ENCODE measurements around the gene MEP1A. TPM values are rescaled to one million over a fixed set of nuclear protein-coding genes. Genes with fewer than 3 reads are reported as not detected.

Gene MEP1A
- total and polyA plus RNA-seq, 2 experiments from 2014 or later = not detected

DNA sequence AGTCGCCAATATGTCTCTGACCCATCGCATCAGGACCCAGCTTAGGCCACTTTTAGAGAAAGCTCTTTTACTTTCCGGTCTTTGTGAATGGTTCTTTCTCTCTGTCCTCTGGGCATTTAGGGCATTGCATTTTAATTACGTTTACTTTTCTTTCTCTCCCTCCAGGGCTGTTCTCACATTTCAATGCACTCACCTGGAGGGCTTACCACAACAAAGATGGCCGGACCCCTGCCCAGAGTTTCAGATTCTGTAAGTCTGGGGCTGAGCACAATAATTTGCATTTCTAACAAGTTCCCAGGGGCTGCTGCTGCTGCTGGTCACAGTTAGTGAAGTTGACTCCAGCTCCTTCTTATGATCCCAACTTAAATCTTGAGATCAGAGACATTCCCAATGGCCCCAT is 43.5 kb upstream of the MEP1A start:
- TF ChIP-seq, protein P1, sequence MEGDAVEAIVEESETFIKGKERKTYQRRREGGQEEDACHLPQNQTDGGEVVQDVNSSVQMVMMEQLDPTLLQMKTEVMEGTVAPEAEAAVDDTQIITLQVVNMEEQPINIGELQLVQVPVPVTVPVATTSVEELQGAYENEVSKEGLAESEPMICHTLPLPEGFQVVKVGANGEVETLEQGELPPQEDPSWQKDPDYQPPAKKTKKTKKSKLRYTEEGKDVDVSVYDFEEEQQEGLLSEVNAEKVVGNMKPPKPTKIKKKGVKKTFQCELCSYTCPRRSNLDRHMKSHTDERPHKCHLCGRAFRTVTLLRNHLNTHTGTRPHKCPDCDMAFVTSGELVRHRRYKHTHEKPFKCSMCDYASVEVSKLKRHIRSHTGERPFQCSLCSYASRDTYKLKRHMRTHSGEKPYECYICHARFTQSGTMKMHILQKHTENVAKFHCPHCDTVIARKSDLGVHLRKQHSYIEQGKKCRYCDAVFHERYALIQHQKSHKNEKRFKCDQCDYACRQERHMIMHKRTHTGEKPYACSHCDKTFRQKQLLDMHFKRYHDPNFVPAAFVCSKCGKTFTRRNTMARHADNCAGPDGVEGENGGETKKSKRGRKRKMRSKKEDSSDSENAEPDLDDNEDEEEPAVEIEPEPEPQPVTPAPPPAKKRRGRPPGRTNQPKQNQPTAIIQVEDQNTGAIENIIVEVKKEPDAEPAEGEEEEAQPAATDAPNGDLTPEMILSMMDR (IDR thresholded peaks at IDR 0.05; ENCODE audit: low read depth, low read length) = no peak
- Histone ChIP-seq H3K27me3 (peaks cover 14% of the 10 kb centered on the region), H3K36me3 (no peaks in the 10 kb centered on the region), H3K9me3 (ENCODE audit: low read depth) (no peaks in the 10 kb centered on the region), H3K4me3 (no peak overlapping the region), H3K4me1 (ENCODE audit: low read depth) (no peaks in the 10 kb centered on the region), H3K27ac (no peak overlapping the region)
- no peak for DNase-seq (ENCODE audit: low read depth in 1 of 2, low spot score in 1 of 2)

DNA sequence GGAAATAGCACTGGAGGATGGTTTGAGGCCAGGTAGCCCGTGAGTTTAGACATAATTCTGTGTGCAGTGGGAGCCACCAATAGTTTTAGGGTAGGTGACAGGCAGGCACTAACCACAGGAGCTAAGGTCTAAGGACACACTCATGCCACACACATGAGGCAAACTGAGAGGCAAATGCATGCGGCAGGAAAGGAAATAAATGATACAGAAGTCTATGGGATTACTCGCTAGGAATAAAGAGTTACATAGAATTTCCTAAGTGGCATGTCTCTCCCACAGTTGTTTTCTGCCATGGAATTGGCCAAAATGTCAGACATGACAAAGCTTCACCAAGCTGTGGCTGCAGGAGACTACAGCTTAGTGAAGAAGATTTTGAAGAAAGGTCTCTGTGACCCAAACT is 41.5 kb upstream of the MEP1A start:
- TF ChIP-seq, protein P1 (IDR thresholded peaks at IDR 0.05; ENCODE audit: low read depth, low read length) = no peak
- no peak for DNase-seq (ENCODE audit: low read depth in 1 of 2, low spot score in 1 of 2)
- Histone ChIP-seq H3K36me3 (no peaks in the 10 kb centered on the region), H3K27me3 (peaks cover 4% of the 10 kb centered on the region), H3K4me1 (ENCODE audit: low read depth) (peaks cover 7% of the 10 kb centered on the region), H3K27ac (no peak overlapping the region), H3K4me3 (no peak overlapping the region), H3K9me3 (ENCODE audit: low read depth) (no peaks in the 10 kb centered on the region)

DNA sequence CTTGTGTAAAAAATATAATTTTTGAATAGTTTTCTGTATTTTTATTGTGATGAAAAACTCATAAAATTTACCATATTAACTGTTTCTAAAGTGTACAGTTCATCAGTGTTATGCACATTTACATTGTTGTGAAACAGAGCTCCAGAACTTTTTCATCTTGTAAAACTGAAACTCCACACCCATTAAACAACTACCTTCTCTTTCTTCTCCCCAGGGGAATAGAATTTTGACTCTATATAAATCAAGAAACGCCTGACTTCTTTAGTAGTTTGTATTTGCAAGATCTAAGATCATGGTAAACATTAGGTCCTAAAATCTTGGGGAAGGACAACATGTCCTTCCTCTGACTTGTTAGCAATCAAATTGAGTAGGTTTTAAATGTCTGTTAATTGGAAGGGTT is 37.3 kb upstream of the MEP1A start:
- H3K4me3 ChIP-seq = no peak overlapping the region
- TF ChIP-seq, protein P1 (IDR thresholded peaks at IDR 0.05; ENCODE audit: low read depth, low read length) = no peak

DNA sequence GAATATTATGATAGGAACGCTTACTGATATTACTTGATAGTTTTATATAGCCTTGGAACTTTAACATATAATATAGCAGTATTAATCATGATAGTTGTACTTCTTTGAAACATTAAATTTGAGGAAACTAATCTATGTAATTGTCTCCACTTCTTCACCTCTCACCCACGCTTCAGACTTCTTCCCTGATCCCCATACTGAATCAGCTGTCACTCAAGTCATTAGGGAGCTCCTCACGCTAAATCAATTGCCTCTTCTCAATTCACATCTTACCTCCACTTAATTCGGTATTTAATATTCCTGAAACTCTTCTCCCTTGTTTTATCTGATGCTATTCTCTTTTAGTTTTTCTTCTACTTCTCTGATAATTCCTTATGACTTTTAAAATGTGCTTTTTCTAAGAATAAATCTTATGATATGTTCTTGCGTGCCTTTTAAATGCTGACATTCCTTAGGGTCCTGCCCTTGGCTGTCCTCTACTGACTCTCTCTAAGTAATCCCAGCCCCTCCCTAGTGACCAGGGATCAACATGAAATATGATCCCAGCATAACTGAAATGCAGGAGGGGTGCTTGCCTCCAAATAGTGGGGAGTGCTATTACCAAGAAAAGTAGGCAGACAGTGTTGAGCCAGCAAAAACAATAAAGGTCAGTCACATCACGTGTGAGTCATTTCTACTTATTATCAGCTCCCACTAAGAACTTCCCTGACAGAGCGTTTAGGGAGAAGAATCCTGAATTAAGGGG is 36.5 kb upstream of the MEP1A start:
- H3K27ac ChIP-seq = no peak overlapping the region
- DNase-seq (ENCODE audit: low read depth in 1 of 2, low spot score in 1 of 2) = peak in 1 of 2 donors; percentile 62
- TF ChIP-seq, protein P1 (IDR thresholded peaks at IDR 0.05; ENCODE audit: low read depth, low read length) = no peak
- H3K27me3 ChIP-seq = no peaks in the 10 kb centered on the region
- H3K36me3 ChIP-seq = no peaks in the 10 kb centered on the region
- no peak overlapping the region for H3K4me3 ChIP-seq
- H3K9me3 ChIP-seq (ENCODE audit: low read depth) = no peaks in the 10 kb centered on the region
- peaks cover 14% of the 10 kb centered on the region for H3K4me1 ChIP-seq (ENCODE audit: low read depth)

More for the DNA sequence above, 37.3 kb upstream of the MEP1A start:
- Histone ChIP-seq H3K27ac (no peak overlapping the region), H3K27me3 (no peaks in the 10 kb centered on the region), H3K4me1 (ENCODE audit: low read depth) (peaks cover 14% of the 10 kb centered on the region), H3K9me3 (ENCODE audit: low read depth) (no peaks in the 10 kb centered on the region), H3K36me3 (no peaks in the 10 kb centered on the region)
- no peak for DNase-seq (ENCODE audit: low read depth in 1 of 2, low spot score in 1 of 2)

DNA sequence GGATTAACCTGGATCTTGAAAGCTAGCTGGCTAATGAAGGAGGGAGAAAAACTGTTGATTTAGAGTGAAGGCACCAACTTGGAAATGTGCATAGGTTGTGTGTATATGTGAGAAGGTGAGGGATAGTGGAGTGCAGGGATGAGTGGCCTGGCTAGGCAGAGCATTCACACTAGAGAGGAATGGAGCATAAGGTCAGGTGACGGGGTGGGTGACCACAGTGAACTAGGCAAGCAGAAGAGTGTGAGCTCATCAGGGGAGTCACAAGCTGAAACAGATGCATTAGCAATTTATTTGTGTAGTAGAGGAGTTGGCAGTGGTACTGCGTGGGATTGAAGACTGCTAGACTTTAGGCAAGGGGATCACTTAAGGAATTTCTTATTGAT is 36.0 kb upstream of the MEP1A start:
- H3K27me3 ChIP-seq = no peaks in the 10 kb centered on the region
- DNase-seq (ENCODE audit: low read depth in 1 of 2, low spot score in 1 of 2) = no peak
- TF ChIP-seq, protein P1 (IDR thresholded peaks at IDR 0.05; ENCODE audit: low read depth, low read length) = no peak
- no peaks in the 10 kb centered on the region for H3K36me3 ChIP-seq
- H3K9me3 ChIP-seq (ENCODE audit: low read depth) = no peaks in the 10 kb centered on the region
- no peak overlapping the region for H3K4me3 ChIP-seq
- peaks cover 14% of the 10 kb centered on the region for H3K4me1 ChIP-seq (ENCODE audit: low read depth)
- H3K27ac ChIP-seq = no peak overlapping the region

Data from cardiac muscle cell (in vitro differentiated cells and primary cell).